HG03439 (cell line): ENCODE measurements around the gene NT5DC3.

Experiments
- ATAC-seq: cut with Tn5 transposase; IDR thresholded peaks from one replicate; pipeline ENCODE4 v1.9.1; 2021; ENCODE audit warnings: mild to moderate bottlenecking, moderate library complexity; ENCODE audit not compliant: unreplicated experiment

NT5DC3 gene

DNA sequence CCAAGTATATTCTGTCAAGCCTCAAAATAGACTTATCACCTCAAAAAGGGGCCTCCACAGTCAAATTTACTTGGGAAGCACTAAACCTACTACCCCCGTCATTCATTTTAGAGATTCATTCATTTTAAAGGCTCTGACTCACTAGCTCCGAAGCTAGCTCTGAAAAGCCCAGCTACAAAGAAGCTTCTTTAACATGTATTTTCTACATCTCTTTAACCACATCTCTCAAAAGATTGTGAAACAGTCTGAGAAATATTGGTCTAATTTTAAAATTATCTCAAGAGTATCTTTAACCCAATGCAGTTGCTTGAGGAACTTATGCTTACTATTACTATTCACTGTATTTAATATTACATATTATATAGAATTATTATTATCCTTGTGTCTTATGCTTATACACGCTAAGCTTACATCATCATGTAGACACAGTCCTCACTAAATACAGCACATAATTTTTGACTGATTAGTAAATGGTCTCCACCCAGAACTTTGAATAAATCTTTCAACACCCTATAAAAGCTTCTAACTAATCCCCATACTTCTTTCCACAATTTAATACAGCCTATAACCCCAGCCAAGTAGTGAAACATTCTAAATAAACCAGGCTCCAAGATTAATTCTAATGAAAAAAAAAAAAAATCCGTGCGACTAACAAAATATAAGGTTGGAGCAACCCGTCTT is 7.8 kb downstream of the NT5DC3 start:
- no peak for ATAC-seq

- ATAC-seq = no peak
Measured at GRCh38 chr12:103832048-103832997, 8.7 kb downstream of the NT5DC3 start.

DNA sequence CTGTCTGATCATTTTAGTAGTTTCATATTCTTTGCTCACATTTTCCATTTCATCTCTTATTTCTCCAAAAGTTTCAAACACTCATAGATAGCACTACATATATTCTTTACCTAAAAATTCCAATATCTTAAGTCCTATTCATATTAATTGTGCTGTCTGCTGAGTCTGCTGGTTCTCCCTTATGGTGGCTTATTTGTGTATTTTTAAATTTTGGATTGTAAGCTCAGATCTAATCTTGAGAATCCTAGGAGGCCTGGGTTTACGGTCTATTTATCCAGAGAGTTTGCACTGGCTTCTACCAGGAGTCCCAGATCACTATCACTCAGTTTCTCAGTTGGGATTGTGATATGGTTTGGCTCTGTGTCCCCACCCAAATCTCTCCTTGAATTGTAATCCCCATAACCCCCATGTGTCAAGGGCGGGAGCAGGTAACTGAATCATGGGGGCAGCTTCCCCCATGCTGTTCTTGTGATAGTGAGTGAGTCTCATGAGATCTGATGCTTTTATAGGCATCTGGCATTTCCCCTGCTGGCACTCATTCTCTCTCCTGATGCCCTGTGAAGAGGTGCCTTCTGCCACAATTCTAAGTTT is 10.2 kb downstream of the NT5DC3 start:
- ATAC-seq = no peak

- ATAC-seq = no peak
Measured at GRCh38 chr12:103830025-103830725, 10.9 kb downstream of the NT5DC3 start.

- no peak for ATAC-seq
Measured at GRCh38 chr12:103829092-103829491, 11.9 kb downstream of the NT5DC3 start.

DNA sequence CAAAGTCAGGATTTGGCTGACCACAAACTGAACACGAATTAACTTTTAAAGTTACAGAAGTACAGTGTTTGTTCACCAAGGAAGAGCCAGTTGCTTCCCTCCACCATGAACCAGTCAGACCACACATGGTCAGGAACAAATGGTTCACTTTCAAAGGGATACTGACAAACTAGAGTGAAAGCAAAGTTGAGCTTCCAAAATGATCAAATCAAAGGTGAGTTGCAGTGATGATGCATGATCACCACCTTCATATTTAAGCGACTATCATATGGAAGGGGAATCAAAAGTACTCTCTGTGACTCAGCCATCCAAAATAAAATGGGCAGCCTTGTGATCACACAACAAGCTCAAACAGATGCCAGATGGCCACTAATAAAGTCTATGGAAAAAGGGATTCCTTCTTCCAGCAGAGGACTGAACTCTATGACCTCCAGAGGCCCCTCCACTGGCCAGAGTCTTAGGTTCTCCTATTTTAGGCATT is 13.1 kb downstream of the NT5DC3 start:
- no peak for ATAC-seq

- ATAC-seq = no peak
Measured at GRCh38 chr12:103824845-103825244, 16.2 kb downstream of the NT5DC3 start.

DNA sequence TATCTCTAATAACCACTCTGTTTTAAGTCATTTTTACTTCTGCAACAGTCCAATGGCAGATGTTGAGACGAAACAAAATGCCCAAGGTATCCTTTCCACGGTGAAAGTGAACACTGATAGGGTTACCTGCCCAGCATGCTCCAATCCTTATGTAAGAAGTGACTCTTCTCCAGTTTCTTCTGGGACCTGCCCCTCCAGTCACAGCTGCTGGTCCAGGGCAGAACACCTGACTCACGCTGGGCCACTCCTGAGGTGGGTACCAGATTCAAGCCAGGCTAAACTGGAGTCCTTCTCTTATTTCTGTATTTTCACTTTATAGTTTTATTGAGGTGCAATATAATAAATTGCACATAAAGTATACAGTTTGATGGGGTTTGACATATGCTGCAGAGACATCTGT is 16.7 kb downstream of the NT5DC3 start:
- ATAC-seq = no peak

DNA sequence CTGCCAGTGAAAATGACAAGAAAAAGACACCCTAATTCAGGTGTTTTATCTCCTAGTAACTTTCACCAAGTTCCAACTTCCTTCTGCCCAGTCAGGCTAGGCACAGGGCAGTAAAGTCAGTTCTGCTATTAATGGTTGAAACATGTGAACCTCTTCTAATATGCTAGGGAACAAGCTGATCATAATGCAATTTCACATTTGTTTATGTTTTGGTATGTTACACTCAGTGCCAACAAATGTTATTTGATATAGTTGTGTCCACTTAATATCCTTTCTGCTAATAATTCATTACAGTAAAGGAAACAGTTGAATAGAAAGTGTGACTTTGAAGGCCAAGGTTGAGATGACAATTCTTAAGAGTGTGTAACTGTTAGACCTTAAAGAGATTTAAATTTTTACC is 17.2 kb downstream of the NT5DC3 start:
- no peak for ATAC-seq

DNA sequence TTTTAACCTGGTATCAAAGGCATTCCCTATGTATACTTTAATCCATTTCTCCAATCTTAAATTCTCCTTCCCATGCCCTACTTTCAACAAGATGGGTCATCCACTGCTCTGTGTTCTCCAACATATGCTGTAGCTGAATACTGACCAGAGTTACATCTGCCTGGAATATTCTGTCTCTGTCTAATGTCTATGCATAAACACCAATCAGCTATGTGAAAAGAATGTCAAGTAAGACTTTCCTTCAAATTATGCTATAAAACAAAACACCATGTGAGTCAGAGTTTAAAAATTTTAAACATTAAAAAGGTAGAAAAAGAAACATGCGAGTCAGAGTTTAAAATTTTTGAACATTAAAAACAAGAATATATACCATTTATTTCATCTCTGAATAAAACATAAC is 19.3 kb downstream of the NT5DC3 start:
- no peak for ATAC-seq

GRCh38 chr12:103820881-103821489 is 20.0 kb downstream of the NT5DC3 start:
- ATAC-seq = no peak

DNA sequence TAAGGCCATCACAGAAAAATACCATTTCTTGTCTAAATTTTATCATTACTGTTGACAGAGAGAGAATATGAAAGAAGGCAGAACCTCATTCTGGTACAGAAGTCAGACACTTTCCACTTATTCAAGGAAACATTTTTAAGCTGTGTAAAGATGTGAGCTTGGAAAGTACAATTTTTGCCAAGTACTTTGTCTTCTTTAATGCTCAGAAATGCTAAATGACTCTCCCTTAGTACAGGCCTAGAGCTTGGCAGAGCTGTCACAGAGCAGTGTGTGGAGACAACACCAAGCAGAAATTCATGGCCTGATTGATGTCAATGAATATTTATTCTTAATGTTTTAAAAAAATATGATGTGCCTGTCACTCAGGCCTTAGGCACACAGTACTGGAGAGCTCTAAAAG is 20.7 kb downstream of the NT5DC3 start:
- ATAC-seq = no peak

GRCh38 chr12:103819892-103820291 is 21.1 kb downstream of the NT5DC3 start:
- ATAC-seq = no peak

- no peak for ATAC-seq
Measured at GRCh38 chr12:103819312-103819711, 21.7 kb downstream of the NT5DC3 start.

GRCh38 chr12:103817791-103818190 is 23.2 kb downstream of the NT5DC3 start:
- ATAC-seq = no peak

GRCh38 chr12:103816663-103817062 is 24.4 kb downstream of the NT5DC3 start:
- no peak for ATAC-seq

DNA sequence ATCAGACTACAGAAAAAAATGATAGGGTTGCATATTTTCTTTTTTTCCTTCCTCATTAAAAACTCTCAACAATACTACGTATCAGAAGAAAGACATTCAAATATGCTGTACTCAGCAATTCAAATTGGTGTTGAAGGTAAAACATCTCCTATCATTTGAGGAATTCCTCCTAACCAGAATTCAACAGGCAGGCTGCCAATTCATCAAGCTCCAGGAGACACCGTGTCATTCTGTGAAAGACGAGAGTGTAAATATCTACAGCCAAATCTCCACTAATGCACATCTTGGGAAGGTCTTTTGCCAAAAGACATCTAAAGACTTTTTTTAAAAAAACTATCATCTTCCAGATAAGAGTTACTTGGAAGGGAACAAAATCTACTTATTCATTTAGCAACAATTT is 26.6 kb downstream of the NT5DC3 start:
- no peak for ATAC-seq

- ATAC-seq = no peak
Measured at GRCh38 chr12:103813949-103814348, 27.1 kb downstream of the NT5DC3 start.

GRCh38 chr12:103813426-103813825 is 27.6 kb downstream of the NT5DC3 start:
- ATAC-seq = no peak

- no peak for ATAC-seq
Measured at GRCh38 chr12:103812789-103813188, 28.2 kb downstream of the NT5DC3 start.

DNA sequence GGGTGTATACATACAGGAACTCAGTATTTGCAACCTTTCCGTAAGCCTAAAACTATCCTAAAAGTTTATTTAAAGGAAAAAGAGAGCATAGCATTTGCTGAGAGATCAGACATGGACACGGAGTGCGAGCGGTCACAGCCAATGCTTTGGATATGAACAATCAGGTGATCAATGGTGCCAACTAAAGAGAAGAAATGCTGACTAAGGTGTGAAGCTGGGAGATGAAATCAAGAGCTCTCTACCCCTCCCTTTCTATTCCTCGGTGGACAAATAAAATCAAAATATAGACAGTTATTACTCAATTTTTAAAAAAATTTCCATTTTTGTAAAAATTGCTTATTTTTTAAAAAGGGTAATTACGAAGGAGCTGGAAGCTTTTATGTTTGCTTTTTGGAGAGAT is 29.2 kb downstream of the NT5DC3 start:
- no peak for ATAC-seq
